PC-9 (cell line): ENCODE measurements around the gene JARID2. TPM values are rescaled to one million over a fixed set of nuclear protein-coding genes. Genes with fewer than 3 reads are reported as not detected.
A peak's percentile ranks its signal among the peaks of the same experiment; 100 is the strongest.

ENCODE experiments used
- BruUV-seq: library from RNA; stranded (reverse); fragments of 400-500 nt; replicated peaks from 2 replicates; lab custom pipeline; 2021; lab: Mats Ljungman, UMichigan
- CTCF ChIA-PET: fragments of 300-600 bp; sonication (Branson Sonifier 250); formaldehyde crosslinking; loops from one replicate; lab custom pipeline; 2022; ENCODE audit warnings: antibody characterized with exemption; lab: Charles Lee
- POLR2A ChIA-PET: fragments of 300-600 bp; sonication (Branson Sonifier 250); formaldehyde crosslinking; loops from one replicate; lab custom pipeline; 2022; ENCODE audit warnings: antibody characterized with exemption; ENCODE audit not compliant: unreplicated experiment; lab: Charles Lee
- DNase-seq, 2 experiments: peaks; one replicate each; pipeline versions ENCODE4 v3.0.0 to v3.0.0-alpha.2; 2015 to 2022; ENCODE audit warnings: mixed read lengths in 1 of 2
- H2AFZ ChIP-seq: fragments of 200-600 bp; sonication (generic); 2 replicates; pipeline ENCODE4 v1.8.1; 2017; ENCODE audit warnings: antibody characterized with exemption
- H3F3A ChIP-seq: fragments of 200-600 bp; sonication (generic); 2 replicates; pipeline ENCODE4 v1.8.1; 2017; ENCODE audit warnings: antibody characterized with exemption, mild to moderate bottlenecking, low read depth; ENCODE audit not compliant: insufficient read depth
- H3K27ac ChIP-seq: fragments of 200-600 bp; sonication (generic); 2 replicates; pipeline ENCODE4 v1.6.1; 2016; ENCODE audit warnings: mixed run types
- H3K27me3 ChIP-seq: fragments of 200-600 bp; sonication (generic); 2 replicates; pipeline ENCODE4 v1.6.1; 2016; ENCODE audit warnings: low read depth, mixed run types; ENCODE audit not compliant: insufficient read depth
- H3K36me3 ChIP-seq: fragments of 200-600 bp; sonication (generic); 2 replicates; pipeline ENCODE4 v1.6.1; 2016; ENCODE audit warnings: low read depth, mixed run types
- H3K4me1 ChIP-seq: fragments of 200-600 bp; sonication (generic); replicated peaks from 2 replicates; pipeline ENCODE4 v1.6.1; 2016; ENCODE audit warnings: mixed run types; ENCODE audit not compliant: insufficient read depth
- H3K4me2 ChIP-seq: fragments of 200-600 bp; sonication (generic); 2 replicates; pipeline ENCODE4 v1.6.1; 2017; ENCODE audit warnings: mixed run types
- H3K4me3 ChIP-seq: fragments of 200-600 bp; sonication (generic); 2 replicates; pipeline ENCODE4 v1.6.1; 2016; ENCODE audit warnings: mixed run types
- H3K79me2 ChIP-seq: fragments of 200-600 bp; sonication (generic); 2 replicates; pipeline ENCODE4 v1.6.1; 2017; ENCODE audit warnings: low read depth, mixed run types
- H3K9me2 ChIP-seq: fragments of 200-600 bp; sonication (generic); 2 replicates; pipeline ENCODE4 v1.8.1; 2017; ENCODE audit warnings: mild to moderate bottlenecking; ENCODE audit not compliant: insufficient read depth
- H3K9me3 ChIP-seq: fragments of 200-600 bp; sonication (generic); 2 replicates; pipeline ENCODE4 v1.8.1; 2016; ENCODE audit warnings: low read depth; ENCODE audit not compliant: insufficient read depth
- H4K20me1 ChIP-seq: fragments of 200-600 bp; sonication (generic); 2 replicates; pipeline ENCODE4 v1.8.1; 2017; ENCODE audit not compliant: insufficient read depth
- CTCF ChIP-seq: fragments of 200-600 bp; sonication (generic); conservative IDR thresholded peaks from 2 replicates; pipeline ENCODE4 v1.6.1; 2017; ENCODE audit warnings: mixed run types, antibody characterized with exemption, mild to moderate bottlenecking, moderate library complexity
- EZH2 ChIP-seq: fragments of 200-600 bp; sonication (generic); IDR thresholded peaks from 2 replicates; pipeline ENCODE4 v1.8.0; 2017; ENCODE audit warnings: antibody characterized with exemption, low read depth
- intact Hi-C: fragments of 100-400 bp; cut with micrococcal nuclease; formaldehyde crosslinking; loops from one replicate; pipeline ENCODE4 v1.10.0; 2022; ENCODE audit not compliant: unreplicated experiment
- total RNA-seq: library from RNA; stranded (reverse); gene quantifications from 2 replicates; pipeline ENCODE4 v1.2.3, GENCODE V29; 2021

JARID2 gene
- total RNA-seq, 1 experiment from 2014 or later = 35.0 TPM

GRCh38 chr6:15329197-15329671 lies 83.4 kb downstream of the JARID2 start:
- Histone ChIP-seq H3K4me2 (no peak overlapping the region), H3K9me3 (no peaks in the 10 kb centered on the region), H3K27ac (no peak overlapping the region; the same call in 1 of the 2 replicates), H3K36me3 (0 out of 2 replicates have a peak, but pooled peaks cover 4% of the 10 kb centered on the region), H3F3A (peaks cover 14% of the 10 kb centered on the region; the same call in 1 of the 2 replicates), H3K79me2 (peaks cover 95% of the 10 kb centered on the region), H3K9me2 (no peaks in the 10 kb centered on the region), H3K27me3 (no peaks in the 10 kb centered on the region), H3K4me1 (peaks cover 37% of the 10 kb centered on the region), H4K20me1 (peaks cover 33% of the 10 kb centered on the region), H2AFZ (no peak overlapping the region), H3K4me3 (no peak overlapping the region)
- no TSS peak for BruUV-seq
- DNase-seq = no peak
- CTCF ChIA-PET = no interaction called here
- POLR2A ChIA-PET = no interaction called here
- intact Hi-C loops = no loop called here
- TF ChIP-seq CTCF = no peak
- TF ChIP-seq EZH2 = no peak

DNA sequence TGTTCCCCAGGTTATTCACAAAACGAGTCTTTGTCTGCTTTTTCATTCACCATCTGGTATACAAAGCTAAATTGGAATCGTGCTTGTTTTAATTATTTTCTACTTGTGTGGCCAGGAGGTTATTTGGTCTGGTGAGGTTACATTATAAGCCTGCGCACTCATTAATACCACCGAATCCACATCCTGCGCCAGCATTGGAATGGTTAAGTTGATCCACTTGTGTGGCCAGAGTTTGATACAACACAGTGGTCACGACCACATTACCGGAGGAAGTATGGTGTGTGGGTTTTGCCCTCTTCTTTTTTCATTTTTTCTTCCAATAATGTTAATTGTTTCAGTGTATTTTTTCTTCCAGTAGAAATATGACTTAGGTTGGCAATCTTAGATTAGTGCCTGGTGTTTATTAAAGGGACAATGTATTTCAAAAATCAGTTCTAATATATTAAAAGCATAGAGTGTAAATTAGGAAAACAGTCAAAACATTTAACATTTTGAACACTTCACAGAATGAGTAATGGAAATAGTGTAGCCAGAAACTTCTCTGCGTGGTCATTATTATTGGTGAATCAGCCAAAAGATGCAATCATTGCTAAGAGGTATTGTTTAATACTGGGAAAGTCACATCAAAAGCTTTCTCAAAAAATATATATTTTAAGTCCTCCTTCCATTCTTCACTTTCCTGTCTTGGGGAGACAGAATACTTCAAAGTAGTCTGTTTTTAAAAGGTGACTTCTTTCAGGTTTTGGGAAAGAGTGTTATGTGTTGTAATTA lies 84.5 kb downstream of the JARID2 start:
- ChIA-PET CTCF (no interaction called here), POLR2A (interaction anchor here (0.9 kb wide), 1 partner anchor 47 kb away, joined by 4 read pairs; no protein-coding TSS in a partner anchor)
- Histone ChIP-seq H3K4me2 (peak overlapping the region; percentile 5), H3K79me2 (peaks cover 90% of the 10 kb centered on the region), H3K36me3 (0 out of 2 replicates have a peak, but pooled peaks cover 4% of the 10 kb centered on the region), H3K27ac (peak overlapping the region; percentile 37), H3K27me3 (no peaks in the 10 kb centered on the region), H3K4me3 (no peak overlapping the region), H4K20me1 (peaks cover 39% of the 10 kb centered on the region), H2AFZ (no peak overlapping the region), H3K9me3 (no peaks in the 10 kb centered on the region), H3K9me2 (no peaks in the 10 kb centered on the region), H3K4me1 (peaks cover 37% of the 10 kb centered on the region), H3F3A (peaks cover 14% of the 10 kb centered on the region; the same call in 1 of the 2 replicates)
- intact Hi-C loops = no loop called here
- TF ChIP-seq CTCF = no peak
- no peak for TF ChIP-seq EZH2
- no TSS peak for BruUV-seq
- DNase-seq = no peak

- BruUV-seq = no TSS peak
- POLR2A ChIA-PET = interaction anchor here (0.9 kb wide), 1 partner anchor 48 kb away, joined by 4 read pairs; no protein-coding TSS in a partner anchor
- peak overlapping the region; percentile 5 for H3K4me2 ChIP-seq
Observed at GRCh38 chr6:15331143-15331542, 85.3 kb downstream of the JARID2 start.

More at GRCh38 chr6:15331143-15331542, 85.3 kb downstream of the JARID2 start:
- H4K20me1 ChIP-seq = peaks cover 40% of the 10 kb centered on the region
- H3K79me2 ChIP-seq = peaks cover 91% of the 10 kb centered on the region
- H3K9me2 ChIP-seq = no peaks in the 10 kb centered on the region
- peak; percentile 29 to 43 for DNase-seq
- intact Hi-C loops = no loop called here
- peaks cover 14% of the 10 kb centered on the region; the same call in 1 of the 2 replicates for H3F3A ChIP-seq
- no peaks in the 10 kb centered on the region for H3K9me3 ChIP-seq
- 0 out of 2 replicates have a peak, but pooled peaks cover 4% of the 10 kb centered on the region for H3K36me3 ChIP-seq
- no peaks in the 10 kb centered on the region for H3K27me3 ChIP-seq
- no peak overlapping the region for H3K4me3 ChIP-seq
- TF ChIP-seq CTCF (no peak), EZH2 (no peak)
- CTCF ChIA-PET = no interaction called here
- H3K4me1 ChIP-seq = peaks cover 37% of the 10 kb centered on the region
- H2AFZ ChIP-seq = no peak overlapping the region
- peak overlapping the region; percentile 37 for H3K27ac ChIP-seq
